Endothelial cell (in vitro differentiated cells): ENCODE results near the gene CCSER1. TPM values are rescaled to one million over a fixed set of nuclear protein-coding genes. Genes with fewer than 3 reads are reported as not detected.

ENCODE experiments used
- DNase-seq: peaks from one replicate; pipeline ENCODE4 v3.0.0; 2021; ENCODE audit warnings: low spot score
- H3K27ac Mint-ChIP-seq: one replicate; pipeline ENCODE4 v1.8.0; 2021; ENCODE audit warnings: mixed read lengths, inconsistent platforms; ENCODE audit not compliant: unreplicated experiment
- H3K27me3 Mint-ChIP-seq: one replicate; pipeline ENCODE4 v1.8.0; 2021; ENCODE audit warnings: mild to moderate bottlenecking, moderate library complexity, mixed read lengths, inconsistent platforms; ENCODE audit not compliant: unreplicated experiment
- H3K36me3 Mint-ChIP-seq: one replicate; pipeline ENCODE4 v1.8.0; 2021; ENCODE audit warnings: mild to moderate bottlenecking, low read depth, mixed read lengths, inconsistent platforms; ENCODE audit not compliant: unreplicated experiment
- H3K4me1 Mint-ChIP-seq: one replicate; pipeline ENCODE4 v1.8.0; 2021; ENCODE audit warnings: mild to moderate bottlenecking, mixed read lengths, inconsistent platforms; ENCODE audit not compliant: unreplicated experiment
- H3K4me3 Mint-ChIP-seq: one replicate; pipeline ENCODE4 v1.8.0; 2021; ENCODE audit warnings: mild to moderate bottlenecking, mixed read lengths, inconsistent platforms; ENCODE audit not compliant: unreplicated experiment
- H3K9me3 Mint-ChIP-seq: one replicate; pipeline ENCODE4 v1.8.0; 2021; ENCODE audit warnings: mixed read lengths, inconsistent platforms; ENCODE audit not compliant: unreplicated experiment
- CTCF ChIP-seq: fragments of 200-600 bp; sonication (generic); IDR thresholded peaks from one replicate; pipeline ENCODE4 v1.5.0; 2021; ENCODE audit warnings: antibody characterized with exemption; ENCODE audit not compliant: unreplicated experiment
- total RNA-seq: library from RNA; stranded (reverse); fragmentation: NEBNext Ultra II Directional; extraction: Animal tissue kit (Norgen Biotek cat#: 25700); gene quantifications from one replicate; pipeline ENCODE4 v1.2.1, GENCODE V29; 2021; ENCODE audit not compliant: unreplicated experiment

CCSER1 gene
- total RNA-seq, 1 donor from 2014 or later = 3.0 TPM

DNA sequence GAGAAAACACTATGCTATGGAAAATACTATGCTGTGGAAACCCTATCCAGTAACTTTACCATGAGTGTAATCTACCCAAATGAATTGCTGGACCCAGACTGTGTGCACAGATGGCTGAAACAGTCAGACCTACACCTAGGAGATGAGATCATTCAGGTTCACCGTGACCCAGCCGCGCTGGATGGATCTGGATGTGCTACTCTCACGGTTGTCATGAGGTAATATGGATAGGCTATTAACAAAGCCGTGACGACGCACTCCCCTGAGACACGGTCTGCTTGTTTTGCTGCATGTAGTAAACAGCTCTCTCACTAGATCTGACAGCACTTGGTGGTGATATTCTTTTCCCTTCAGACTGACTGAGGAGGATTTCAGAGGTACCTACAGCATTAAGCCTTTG lies 1344.1 kb downstream of the CCSER1 start:
- no peaks in the 10 kb centered on the region for H3K27me3 Mint-ChIP-seq
- no peak for TF ChIP-seq CTCF
- H3K9me3 Mint-ChIP-seq = no peaks in the 10 kb centered on the region
- no peaks in the 10 kb centered on the region for H3K4me1 Mint-ChIP-seq
- no peak overlapping the region for H3K4me3 Mint-ChIP-seq
- no peak for DNase-seq
- H3K36me3 Mint-ChIP-seq = no peaks in the 10 kb centered on the region
- H3K27ac Mint-ChIP-seq = no peak overlapping the region

- no peak for TF ChIP-seq CTCF
- no peak overlapping the region for H3K27ac Mint-ChIP-seq
- no peaks in the 10 kb centered on the region for H3K36me3 Mint-ChIP-seq
- no peaks in the 10 kb centered on the region for H3K4me1 Mint-ChIP-seq
- no peak overlapping the region for H3K4me3 Mint-ChIP-seq
- no peaks in the 10 kb centered on the region for H3K27me3 Mint-ChIP-seq
- DNase-seq = no peak
- H3K9me3 Mint-ChIP-seq = no peaks in the 10 kb centered on the region
Measured at GRCh38 chr4:91472046-91472445, 1344.9 kb downstream of the CCSER1 start.

DNA sequence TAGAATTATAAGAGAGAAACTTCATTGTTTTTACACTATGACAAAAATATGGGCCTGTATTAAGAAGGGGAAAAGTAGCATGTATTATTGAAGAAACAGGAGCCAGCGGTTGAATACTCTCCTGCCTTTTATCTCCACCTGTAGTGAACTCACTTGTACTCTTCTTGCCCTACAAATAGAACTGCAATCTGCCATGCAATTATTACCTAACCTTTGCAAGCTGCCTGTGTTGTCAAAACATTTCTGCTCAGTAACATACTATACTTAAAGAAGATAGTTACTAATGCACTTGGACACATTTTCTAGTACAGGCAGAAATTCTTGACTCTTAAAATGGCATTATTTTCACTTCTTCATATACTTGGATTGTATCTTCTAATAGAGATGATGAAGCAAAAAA lies 1358.2 kb downstream of the CCSER1 start:
- no peak for TF ChIP-seq CTCF
- no peaks in the 10 kb centered on the region for H3K36me3 Mint-ChIP-seq
- DNase-seq = no peak
- H3K4me3 Mint-ChIP-seq = no peak overlapping the region
- no peaks in the 10 kb centered on the region for H3K27me3 Mint-ChIP-seq
- no peak overlapping the region for H3K27ac Mint-ChIP-seq
- no peaks in the 10 kb centered on the region for H3K9me3 Mint-ChIP-seq
- H3K4me1 Mint-ChIP-seq = no peaks in the 10 kb centered on the region

DNA sequence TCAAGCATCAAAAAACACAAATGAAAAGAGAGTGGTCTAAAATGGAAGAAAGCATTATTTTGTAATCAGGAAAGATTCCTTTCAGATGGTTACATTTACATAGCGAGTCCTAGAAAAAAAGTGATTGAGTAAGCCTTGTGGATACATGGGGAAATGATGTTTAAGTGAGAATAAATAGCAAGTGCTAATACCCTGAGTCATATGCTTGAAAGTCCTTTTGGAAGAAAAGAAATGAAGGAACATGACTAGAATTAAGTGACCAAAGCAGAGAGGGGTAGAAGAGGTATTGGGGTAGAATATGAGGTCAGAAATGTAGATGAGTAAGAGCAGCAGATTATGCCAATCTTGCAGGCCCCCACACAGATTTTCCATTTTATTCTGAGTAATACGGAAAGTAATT lies 1361.8 kb downstream of the CCSER1 start:
- H3K9me3 Mint-ChIP-seq = no peaks in the 10 kb centered on the region
- no peaks in the 10 kb centered on the region for H3K36me3 Mint-ChIP-seq
- no peak overlapping the region for H3K4me3 Mint-ChIP-seq
- TF ChIP-seq CTCF = no peak
- no peak overlapping the region for H3K27ac Mint-ChIP-seq
- no peak for DNase-seq
- no peaks in the 10 kb centered on the region for H3K4me1 Mint-ChIP-seq
- H3K27me3 Mint-ChIP-seq = no peaks in the 10 kb centered on the region

- Mint-ChIP-seq H3K27me3 (no peaks in the 10 kb centered on the region), H3K4me3 (no peak overlapping the region), H3K9me3 (no peaks in the 10 kb centered on the region), H3K36me3 (no peaks in the 10 kb centered on the region), H3K4me1 (no peaks in the 10 kb centered on the region), H3K27ac (no peak overlapping the region)
- DNase-seq = no peak
- no peak for TF ChIP-seq CTCF
Measured at GRCh38 chr4:91497892-91498291, 1370.7 kb downstream of the CCSER1 start.
